Measurements from ENCODE around the gene MS4A2. TPM values are rescaled to one million over a fixed set of nuclear protein-coding genes. Genes with fewer than 3 reads are reported as not detected.

The MS4A2 gene
- total RNA-seq, 1 experiment from 2014 or later = not detected

- no peak overlapping the region for H3K4me3 Mint-ChIP-seq
Measured at GRCh38 chr11:60118338-60118737, 29.9 kb downstream of the MS4A2 start.

More at GRCh38 chr11:60118338-60118737, 29.9 kb downstream of the MS4A2 start:
- no peaks in the 10 kb centered on the region for H3K4me1 ChIP-seq (ENCODE audit: insufficient read depth, low read length)
- H2BK15ac ChIP-seq (ENCODE audit: low read depth, low read length) = no peak overlapping the region
- no peak overlapping the region for H2AK5ac ChIP-seq (ENCODE audit: insufficient read length, low read length)
- no peaks in the 10 kb centered on the region for H3K79me2 ChIP-seq (ENCODE audit: insufficient read depth, low read length)
- Mint-ChIP-seq H3K27me3 (ENCODE audit: low read depth) (no peaks in the 10 kb centered on the region), H3K36me3 (ENCODE audit: insufficient read depth in 1 of 3, low read depth in 3 of 3) (peaks cover 0 to 5% (median 1%) of the 10 kb centered on the region in 3 experiments; a peak in 2 of 7 replicates), H3K27ac (no peak overlapping the region), H3K4me1 (peaks cover 30 to 35% of the 10 kb centered on the region in 2 experiments), H3K9me3 (peaks cover 1 to 2% of the 10 kb centered on the region in 2 experiments; a peak in 4 of 5 replicates)
- TF ChIP-seq CTCF (conservative IDR thresholded peaks at IDR 0.05) = peak; percentile 41; the same call in 2 of the 3 replicates
- no peak overlapping the region for H3K4ac ChIP-seq (ENCODE audit: low read depth, low read length)
- no peak overlapping the region for H3K18ac ChIP-seq (ENCODE audit: insufficient read length, low read depth, low read length)
- H3K27ac ChIP-seq (ENCODE audit: insufficient read length, low read depth, low read length) = no peak overlapping the region
- DNase-seq = no peak
- no peak overlapping the region for H3K56ac ChIP-seq (ENCODE audit: insufficient read length, low read depth, low read length)
- H3K9ac ChIP-seq (ENCODE audit: extremely low read depth, insufficient read length, low read length) = no peak overlapping the region
- no peak overlapping the region for H3T11ph ChIP-seq (ENCODE audit: low read length)
- H2BK20ac ChIP-seq (ENCODE audit: low read depth, low read length, poor library complexity, severe bottlenecking) = no peak overlapping the region
- H3K27me3 ChIP-seq (ENCODE audit: insufficient read depth, low read length) = no peaks in the 10 kb centered on the region
- no peak overlapping the region for H3K14ac ChIP-seq (ENCODE audit: insufficient read depth, low read length)
- WGBS (ENCODE audit: extremely low coverage, insufficient read length, low lambda C conversion rate) = no CpG with 5 or more reads among the region's 2 CpGs
- H3K4me2 ChIP-seq (ENCODE audit: insufficient read depth, insufficient read length, low read length) = no peak overlapping the region
- H4K5ac ChIP-seq (ENCODE audit: insufficient read length, low read depth, low read length) = no peak overlapping the region
- H4K20me1 ChIP-seq (ENCODE audit: control insufficient read depth, insufficient read depth, insufficient read length) = no peaks in the 10 kb centered on the region
- no peak overlapping the region for H4K91ac ChIP-seq (ENCODE audit: insufficient read length, low read depth, low read length)
- no peak overlapping the region for H2BK120ac ChIP-seq (ENCODE audit: low read depth, low read length, poor library complexity, severe bottlenecking)
- no peaks in the 10 kb centered on the region for H3K79me1 ChIP-seq (ENCODE audit: insufficient read depth, low read depth, low read length, poor library complexity, severe bottlenecking)
- H2AFZ ChIP-seq (ENCODE audit: low read length) = no peak overlapping the region
- H2BK12ac ChIP-seq (ENCODE audit: insufficient read length, low read depth, low read length) = no peak overlapping the region
- H3K23ac ChIP-seq (ENCODE audit: insufficient read length, low read depth, low read length) = no peak overlapping the region
- no peak overlapping the region for H4K8ac ChIP-seq (replicated peaks; ENCODE audit: insufficient read length, low read depth, low read length)
- H3K23me2 ChIP-seq (ENCODE audit: insufficient read length, low read depth, low read length, poor library complexity, severe bottlenecking) = no peaks in the 10 kb centered on the region
- H3K9me3 ChIP-seq (ENCODE audit: control insufficient read depth, low read depth, low read length) = no peaks in the 10 kb centered on the region
- H2BK5ac ChIP-seq (ENCODE audit: insufficient read length, low read length) = no peak overlapping the region
